Epithelial cell of esophagus (primary cell): Measurements from ENCODE around the gene ABCC9.
"Not testable (repeated sequence)": the region's sequence is repeated elsewhere in the genome, so short reads cannot be mapped to it uniquely, and the experiment has no call there.

Source experiments
- DNase-seq: peaks from one replicate; pipeline ENCODE4 v3.0.0; 2010; ENCODE audit warnings: low read depth
- H3K4me3 ChIP-seq: 2 replicates; pipeline ENCODE4 v1.5.1; 2011; ENCODE audit warnings: mild to moderate bottlenecking, low read length, control low read depth
- TF ChIP-seq, protein P1 (sequence below): IDR thresholded peaks from 2 replicates; pipeline ENCODE4 v1.5.1; 2011; ENCODE audit warnings: low read depth, mild to moderate bottlenecking, low read length, control low read depth, inconsistent platforms; ENCODE audit not compliant: insufficient read depth; ENCODE audit errors: missing control alignments

Gene ABCC9

GRCh38 chr12:21918456-21918855 is 22.8 kb downstream of the ABCC9 start:
- no peak for DNase-seq
- TF ChIP-seq, protein P1, sequence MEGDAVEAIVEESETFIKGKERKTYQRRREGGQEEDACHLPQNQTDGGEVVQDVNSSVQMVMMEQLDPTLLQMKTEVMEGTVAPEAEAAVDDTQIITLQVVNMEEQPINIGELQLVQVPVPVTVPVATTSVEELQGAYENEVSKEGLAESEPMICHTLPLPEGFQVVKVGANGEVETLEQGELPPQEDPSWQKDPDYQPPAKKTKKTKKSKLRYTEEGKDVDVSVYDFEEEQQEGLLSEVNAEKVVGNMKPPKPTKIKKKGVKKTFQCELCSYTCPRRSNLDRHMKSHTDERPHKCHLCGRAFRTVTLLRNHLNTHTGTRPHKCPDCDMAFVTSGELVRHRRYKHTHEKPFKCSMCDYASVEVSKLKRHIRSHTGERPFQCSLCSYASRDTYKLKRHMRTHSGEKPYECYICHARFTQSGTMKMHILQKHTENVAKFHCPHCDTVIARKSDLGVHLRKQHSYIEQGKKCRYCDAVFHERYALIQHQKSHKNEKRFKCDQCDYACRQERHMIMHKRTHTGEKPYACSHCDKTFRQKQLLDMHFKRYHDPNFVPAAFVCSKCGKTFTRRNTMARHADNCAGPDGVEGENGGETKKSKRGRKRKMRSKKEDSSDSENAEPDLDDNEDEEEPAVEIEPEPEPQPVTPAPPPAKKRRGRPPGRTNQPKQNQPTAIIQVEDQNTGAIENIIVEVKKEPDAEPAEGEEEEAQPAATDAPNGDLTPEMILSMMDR = no peak
- H3K4me3 ChIP-seq = no peak overlapping the region

DNA sequence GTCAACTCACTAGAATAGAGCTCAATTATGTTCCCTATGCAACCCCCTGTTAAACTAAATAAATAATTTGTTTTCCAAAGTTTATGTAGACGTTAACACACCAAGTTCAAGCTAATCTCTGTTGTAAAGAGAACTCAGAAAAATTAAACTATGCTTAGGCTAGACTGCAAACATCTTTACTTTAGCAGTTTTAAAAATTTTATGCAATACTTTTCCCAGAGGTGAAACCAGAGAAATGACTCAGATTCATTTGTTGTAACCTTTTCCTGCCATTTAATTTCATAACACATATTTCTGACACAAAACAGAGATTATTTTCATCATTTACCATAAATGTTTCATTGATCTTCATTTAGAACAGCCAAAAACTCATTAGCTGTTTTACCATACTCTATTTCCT is 27.4 kb downstream of the ABCC9 start:
- DNase-seq = no peak
- TF ChIP-seq, protein P1 = no peak
- no peak overlapping the region for H3K4me3 ChIP-seq

GRCh38 chr12:21912318-21912717 is 28.9 kb downstream of the ABCC9 start:
- H3K4me3 ChIP-seq = no peak overlapping the region
- peak; percentile 1 for DNase-seq

GRCh38 chr12:21911832-21912231 is 29.4 kb downstream of the ABCC9 start:
- TF ChIP-seq, protein P1 = no peak
- H3K4me3 ChIP-seq = no peak overlapping the region
- DNase-seq = no peak

More at GRCh38 chr12:21912318-21912717, 28.9 kb downstream of the ABCC9 start:
- TF ChIP-seq, protein P1 = no peak

- no peak overlapping the region for H3K4me3 ChIP-seq
- TF ChIP-seq, protein P1 = no peak
- DNase-seq = no peak
Observed at GRCh38 chr12:21910657-21911056, 30.6 kb downstream of the ABCC9 start.

- no peak overlapping the region for H3K4me3 ChIP-seq
- TF ChIP-seq, protein P1 = no peak
- no peak for DNase-seq
Observed at GRCh38 chr12:21907948-21908837, 33.0 kb downstream of the ABCC9 start.

DNA sequence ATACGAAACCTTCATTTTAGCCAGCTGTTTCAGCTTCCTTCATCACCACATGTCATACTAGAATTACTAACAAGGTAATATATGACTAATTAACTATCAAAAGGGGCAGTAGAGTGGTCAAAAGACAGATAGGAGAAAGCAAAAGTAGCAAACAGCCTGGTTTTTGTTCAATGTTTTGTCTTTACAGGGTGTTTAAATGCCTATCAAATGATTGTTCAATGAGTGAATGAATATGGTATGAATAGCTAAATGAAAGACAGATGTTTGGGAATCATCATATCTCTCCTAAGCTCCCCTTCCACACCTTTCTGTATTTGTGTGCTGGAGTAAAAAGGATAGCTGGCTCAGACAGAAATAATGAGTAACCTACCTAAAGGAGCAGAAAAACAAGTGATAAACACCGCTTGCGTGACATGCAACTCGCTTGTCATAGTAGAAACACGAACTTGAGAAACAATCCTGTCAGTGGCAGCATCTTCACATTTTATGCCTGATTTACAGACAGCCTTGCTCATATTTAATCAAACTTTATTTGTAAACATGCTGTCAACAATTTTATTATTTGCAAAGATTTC is 34.2 kb downstream of the ABCC9 start:
- no peak overlapping the region for H3K4me3 ChIP-seq
- no peak for DNase-seq
- TF ChIP-seq, protein P1 = no peak

- not testable (repeated sequence) for DNase-seq, H3K4me3 ChIP-seq
Observed at GRCh38 chr12:21899532-21899931, 41.7 kb downstream of the ABCC9 start.
